CD4-positive, alpha-beta T cell treated with Interleukin-21 for 1 hour (primary cell): ENCODE results near the gene DNASE2B.

ENCODE experiments used
- DNase-seq: peaks from one replicate; pipeline ENCODE4 v3.0.0-alpha.2; 2020

The DNASE2B gene

DNA sequence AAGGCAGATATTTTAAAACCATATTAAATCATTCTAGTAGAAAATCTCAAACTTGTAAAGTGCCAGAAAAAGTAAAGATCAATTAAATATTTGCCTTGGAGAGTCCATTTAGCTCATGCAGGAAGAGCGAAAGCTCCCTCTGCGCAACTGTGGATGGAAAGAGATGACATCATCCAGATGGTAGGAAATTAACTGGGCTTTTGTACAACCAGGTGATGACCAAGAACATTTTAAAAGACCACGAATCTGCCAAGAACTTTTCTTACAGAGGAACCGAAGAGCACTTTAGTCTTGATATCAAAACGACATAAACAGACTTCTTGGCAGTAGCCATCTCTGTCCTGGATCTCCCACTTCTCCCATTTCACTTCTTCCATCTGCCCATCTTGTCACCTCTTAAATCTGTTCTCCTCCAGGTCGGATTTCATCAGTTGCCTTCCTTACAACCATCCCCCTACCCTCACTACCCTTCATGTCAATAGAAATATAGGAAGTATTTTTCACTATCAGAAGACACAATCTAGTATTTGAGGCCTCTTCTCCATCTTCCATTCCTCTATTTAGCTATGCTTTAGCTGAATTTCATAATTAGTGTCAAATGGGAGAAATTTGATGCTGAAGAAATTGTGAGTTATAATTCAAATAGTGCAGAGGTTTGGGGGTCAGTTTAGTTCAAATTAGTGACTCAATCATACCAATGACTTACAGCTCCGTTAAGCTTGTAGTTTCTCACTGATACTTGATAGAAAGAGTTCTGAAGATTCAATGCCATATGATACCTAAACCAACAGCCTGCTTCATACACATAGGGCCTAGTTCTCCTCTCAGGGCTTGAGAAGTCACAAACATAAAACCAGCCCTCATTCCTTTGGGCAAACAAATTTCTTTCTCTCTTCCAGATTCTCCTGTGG is 22.0 kb upstream of the DNASE2B start:
- DNase-seq = no peak

GRCh38 chr1:84377480-84378095 is 20.7 kb upstream of the DNASE2B start:
- no peak for DNase-seq

DNA sequence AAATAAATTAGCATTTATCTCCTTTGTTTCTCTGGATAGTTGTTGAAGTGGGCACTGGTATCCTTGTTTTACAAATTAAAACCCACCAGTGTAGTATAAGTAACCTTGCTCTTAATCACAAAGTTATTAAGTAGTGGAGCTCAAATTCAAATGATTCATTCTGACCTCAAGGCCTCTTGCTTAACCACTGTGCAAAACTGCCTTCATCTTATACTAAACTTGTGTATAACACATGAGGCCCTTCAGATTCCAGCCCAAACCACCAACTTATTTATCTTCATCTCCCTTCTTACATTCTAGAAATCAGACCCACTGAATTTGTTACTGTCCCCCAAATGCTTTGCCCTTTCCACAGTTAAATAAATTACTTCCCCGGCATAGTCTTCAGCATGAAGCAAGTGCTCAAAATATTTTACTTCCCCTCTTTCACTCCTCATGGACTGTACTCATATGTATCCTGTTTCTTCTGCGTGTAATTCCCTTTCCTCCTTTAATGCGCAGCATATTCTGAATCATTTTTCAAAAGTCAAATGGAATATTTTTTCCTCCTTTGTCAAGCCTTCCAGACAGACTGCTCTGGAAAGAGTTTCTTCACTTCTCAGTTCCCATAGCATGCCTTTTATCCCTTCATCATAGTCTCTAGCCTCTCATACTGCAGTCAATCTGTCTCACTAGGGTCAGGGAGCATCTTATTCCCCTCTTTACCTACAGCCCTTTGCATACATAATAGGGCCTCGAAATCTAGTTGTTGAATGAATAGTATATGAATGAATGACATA is 19.0 kb upstream of the DNASE2B start:
- DNase-seq = no peak

- DNase-seq = no peak
Measured at GRCh38 chr1:84379917-84380180, 18.4 kb upstream of the DNASE2B start.

- DNase-seq = no peak
Measured at GRCh38 chr1:84382127-84382526, 16.2 kb upstream of the DNASE2B start.

DNA sequence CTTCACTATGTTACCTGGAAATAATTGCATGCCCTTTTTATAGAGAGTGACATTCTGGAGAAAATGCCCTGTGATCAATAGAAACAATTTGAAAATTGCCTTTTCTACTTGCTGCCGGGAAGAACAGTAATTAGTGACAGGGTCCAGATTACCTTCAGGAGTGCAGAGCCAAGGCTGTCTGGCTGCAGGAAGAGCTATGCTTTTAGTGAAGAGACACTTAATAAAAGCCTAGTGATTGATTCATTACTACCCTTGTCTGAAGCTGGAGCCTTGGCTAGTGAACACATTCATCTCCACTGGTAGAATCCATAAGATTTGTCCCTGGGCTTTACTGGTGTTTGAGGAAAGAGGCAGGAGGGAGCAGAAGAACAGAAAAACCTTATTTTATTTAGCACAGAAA is 12.9 kb upstream of the DNASE2B start:
- DNase-seq = no peak

GRCh38 chr1:84386716-84387479 is 11.4 kb upstream of the DNASE2B start:
- no peak for DNase-seq

DNA sequence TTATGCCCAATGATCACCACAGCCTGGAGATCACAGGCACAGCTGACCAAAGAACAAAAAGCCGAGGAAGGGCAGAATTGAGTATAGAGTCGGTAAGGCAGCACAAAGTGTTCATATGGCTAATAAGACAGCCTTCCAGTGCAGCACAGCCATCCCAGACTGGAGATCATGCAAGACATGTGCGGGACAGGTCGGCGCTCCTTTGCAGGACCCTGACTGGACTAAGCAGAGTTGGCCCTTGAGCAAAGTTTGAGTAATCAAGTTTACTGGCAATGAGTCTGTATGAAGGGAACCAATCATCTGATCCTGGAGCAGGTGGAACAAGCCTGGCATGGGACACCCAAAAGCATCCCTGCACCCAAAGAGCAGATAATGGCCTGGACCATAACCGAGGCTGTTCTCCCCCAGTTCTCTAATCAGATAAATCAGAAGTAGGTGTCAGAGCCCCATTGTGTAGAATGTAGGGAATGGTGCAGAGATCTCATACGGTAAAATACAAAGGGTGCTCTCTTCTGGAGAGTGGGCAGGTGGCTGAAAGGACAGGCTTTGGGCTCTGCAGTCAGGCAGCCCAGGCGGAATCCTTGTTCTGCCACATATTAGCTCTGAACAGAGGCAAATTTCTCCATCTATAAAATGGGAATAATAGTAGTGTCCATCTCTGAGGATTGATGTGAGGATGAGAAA is 10.7 kb upstream of the DNASE2B start:
- DNase-seq = no peak

DNA sequence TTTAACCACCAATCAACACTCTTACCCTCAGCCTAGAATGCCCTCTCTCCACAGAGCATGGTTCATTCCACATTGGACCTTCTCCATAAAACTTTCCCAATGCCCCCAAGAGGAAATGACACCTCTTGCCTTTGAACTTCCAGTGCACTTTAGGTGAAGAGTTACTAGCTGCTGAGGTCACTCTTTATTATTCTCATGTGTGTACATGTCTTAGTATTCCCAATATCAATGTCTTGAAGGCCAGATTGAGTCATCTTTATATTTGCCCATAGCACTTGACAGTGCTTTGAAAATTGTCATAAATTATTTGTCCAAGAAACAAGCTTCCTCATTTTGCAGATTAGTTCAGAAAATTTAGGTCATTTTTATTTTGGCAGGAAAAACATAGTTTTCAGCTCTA is 8.1 kb upstream of the DNASE2B start:
- DNase-seq = no peak

DNA sequence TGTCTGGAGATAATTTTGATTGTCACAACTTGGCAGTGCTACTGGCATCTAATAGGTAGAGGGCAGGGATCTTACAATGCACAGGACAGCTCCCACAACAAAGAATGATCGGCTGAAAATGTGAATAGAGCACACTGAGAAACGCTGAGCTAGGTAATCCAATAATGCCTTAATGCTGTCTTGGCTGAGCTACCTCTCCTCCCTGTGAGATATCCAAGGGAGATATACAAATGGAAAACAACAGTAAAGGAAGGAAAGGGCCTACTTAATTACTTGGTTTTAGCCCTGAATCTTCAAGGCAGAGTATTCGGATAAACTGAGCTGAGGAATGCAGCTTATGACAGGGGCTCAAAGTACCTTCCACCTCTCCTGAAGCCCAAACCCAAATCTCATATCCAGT is 2.9 kb downstream of the DNASE2B start:
- no peak for DNase-seq

- DNase-seq = no peak
Measured at GRCh38 chr1:84402060-84402459, 3.8 kb downstream of the DNASE2B start.

DNA sequence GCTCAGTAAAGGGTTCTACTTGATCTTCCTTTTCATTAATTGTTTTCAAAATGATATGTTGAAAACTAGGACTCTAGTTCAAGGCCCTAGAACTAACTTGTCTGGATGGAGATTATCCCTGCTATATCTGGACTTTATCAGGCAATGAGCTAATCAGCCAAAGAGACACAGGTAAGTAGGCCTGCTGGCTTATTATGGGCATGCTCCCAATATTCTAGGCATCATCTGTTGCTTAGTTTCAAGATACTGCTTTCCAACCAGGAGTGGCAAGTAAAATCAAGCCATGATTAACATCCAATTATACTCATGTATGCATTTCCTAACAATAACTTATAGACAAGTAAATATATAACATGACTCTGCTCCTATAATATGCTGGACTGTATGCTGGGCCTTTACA is 4.2 kb downstream of the DNASE2B start:
- DNase-seq = no peak

DNA sequence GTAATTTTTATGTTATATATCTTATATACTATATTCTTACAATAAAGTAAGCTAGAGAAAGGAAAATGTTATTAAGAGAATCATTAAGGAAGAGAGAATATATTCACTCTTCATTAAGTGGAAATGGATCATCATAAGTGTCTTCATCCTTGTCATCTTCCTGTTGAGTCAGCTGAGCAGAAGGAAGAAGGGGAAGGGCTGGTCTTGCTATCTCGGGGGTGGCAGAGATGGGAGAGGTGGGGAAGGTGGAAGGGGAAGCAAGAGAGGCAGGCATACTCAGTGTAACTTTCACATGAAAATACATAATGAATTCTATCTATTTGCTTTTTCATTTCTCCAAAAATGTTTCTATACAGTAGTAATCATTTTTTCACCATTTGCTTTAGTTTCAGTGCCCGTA is 5.1 kb downstream of the DNASE2B start:
- no peak for DNase-seq

DNA sequence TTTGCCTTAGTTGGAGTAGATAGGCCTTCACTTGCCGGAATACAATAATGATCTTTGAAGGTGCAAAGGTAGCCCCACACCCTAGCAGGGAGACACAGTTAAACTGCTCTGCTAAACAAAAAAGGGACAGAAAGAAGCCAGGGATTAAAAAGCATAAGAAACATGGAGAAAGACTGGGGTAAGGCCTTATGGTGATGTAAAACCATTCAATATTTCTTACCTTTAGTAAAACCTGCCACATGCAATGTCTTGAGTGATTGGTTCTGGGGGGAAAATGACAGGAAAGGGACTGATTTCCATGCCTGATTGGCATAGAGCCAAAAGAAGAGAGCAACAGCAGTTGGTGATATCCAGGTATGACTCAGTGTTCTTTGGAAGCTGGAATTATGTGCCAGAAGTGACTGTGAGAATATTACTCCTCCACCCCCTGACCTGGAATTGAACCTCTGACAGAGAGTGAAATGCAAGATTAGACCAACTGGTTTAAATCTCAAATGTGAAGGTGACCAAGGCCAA is 8.1 kb downstream of the DNASE2B start:
- DNase-seq = no peak

GRCh38 chr1:84407524-84407923 is 9.2 kb downstream of the DNASE2B start:
- no peak for DNase-seq

- DNase-seq = no peak
Measured at GRCh38 chr1:84407958-84408422, 9.7 kb downstream of the DNASE2B start.

DNA sequence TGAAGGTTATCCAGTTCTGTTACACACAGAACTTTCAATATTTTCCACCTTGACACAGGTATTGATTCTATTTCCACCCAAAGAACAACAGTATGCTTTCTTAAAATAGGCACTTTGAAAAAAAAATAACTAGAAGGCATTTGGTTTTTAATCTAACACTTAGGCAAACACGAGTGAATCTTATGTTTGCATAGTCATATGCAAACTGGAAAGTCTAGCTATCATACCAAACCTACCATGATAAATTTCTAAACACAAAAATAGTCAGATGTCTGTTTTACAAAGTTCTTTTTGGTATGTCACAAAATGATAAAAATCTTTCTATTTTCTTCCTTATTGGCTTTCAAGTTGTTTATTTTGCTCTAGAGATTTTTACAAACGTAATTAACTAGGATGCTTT is 11.6 kb downstream of the DNASE2B start:
- no peak for DNase-seq

DNA sequence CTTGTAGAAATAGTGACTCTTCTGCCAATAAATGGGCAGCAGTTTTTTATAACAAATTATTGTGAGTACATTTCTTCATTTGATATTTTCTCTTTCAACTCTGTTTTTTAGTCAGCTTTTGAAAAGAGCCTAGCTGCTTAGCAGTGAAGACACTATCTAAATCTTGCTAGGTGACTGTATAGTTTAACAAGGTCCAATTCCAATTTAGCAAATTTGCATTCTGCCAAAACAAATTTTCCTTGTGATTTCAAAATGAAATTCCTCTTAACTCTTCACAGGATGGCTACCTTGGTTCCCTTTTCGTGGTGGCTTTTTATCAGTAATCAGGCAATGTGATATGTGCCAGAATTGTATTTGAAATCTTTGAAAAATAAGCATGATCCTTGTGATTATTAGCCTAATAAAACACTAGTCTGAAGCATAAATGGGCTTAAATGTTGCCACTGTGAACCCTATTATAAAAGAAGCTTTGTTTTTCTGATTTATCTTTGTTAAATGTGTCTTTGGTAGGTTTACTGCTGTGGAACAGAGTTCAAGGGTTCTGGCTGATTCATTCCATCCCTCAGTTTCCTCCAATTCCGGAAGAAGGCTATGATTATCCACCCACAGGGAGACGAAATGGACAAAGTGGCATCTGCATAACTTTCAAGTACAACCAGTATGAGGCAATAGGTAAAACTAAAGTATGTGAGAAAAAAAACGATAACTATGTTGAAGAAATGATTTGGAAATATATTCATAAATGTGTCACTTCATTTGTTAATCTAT is 12.2 kb downstream of the DNASE2B start:
- DNase-seq = no peak

DNA sequence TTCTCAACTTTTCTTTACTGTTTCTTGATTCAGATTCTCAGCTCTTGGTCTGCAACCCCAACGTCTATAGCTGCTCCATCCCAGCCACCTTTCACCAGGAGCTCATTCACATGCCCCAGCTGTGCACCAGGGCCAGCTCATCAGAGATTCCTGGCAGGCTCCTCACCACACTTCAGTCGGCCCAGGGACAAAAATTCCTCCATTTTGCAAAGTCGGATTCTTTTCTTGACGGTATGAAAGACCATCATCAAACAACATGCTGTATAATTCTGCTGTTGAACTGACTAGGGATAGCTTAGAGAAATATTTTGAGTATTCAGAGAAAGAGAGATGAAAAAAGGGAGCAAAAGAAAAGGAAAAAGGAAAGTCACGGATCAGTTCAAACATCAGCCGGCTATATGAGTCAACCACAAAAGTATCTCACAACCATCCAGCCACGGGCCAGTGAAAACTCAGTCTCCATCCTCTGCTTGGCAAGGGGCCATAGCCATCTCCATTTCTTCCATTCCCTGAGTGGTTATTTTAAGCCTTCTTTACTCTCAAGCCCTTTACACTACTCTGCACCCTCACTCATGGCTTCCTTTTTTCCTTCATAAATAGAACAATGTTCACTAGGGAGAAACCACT is 14.1 kb downstream of the DNASE2B start:
- DNase-seq = no peak

DNA sequence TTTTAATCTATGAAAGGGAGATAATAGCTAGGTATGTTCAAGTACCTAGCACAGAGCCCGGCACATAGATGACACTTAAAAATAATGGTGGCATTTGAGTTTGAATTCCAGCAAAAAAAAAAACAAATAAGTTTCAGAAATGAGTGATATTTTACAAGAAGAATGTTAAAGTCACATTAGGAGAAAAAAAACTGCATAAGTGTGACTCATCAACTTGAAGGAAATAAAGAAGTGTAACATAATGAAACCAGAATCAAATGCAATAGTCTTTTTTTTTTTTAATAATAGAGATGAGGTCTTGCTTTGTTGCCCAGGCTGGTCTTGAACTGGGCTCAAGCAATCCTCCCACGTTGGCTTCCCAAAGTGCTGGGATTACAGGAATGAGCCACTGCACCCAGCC is 17.1 kb downstream of the DNASE2B start:
- no peak for DNase-seq

GRCh38 chr1:84422909-84423308 is 24.6 kb downstream of the DNASE2B start:
- DNase-seq = no peak
